ENCODE results near the gene ZNF587B.
"Not testable (repeated sequence)": the region's sequence is repeated elsewhere in the genome, so short reads cannot be mapped to it uniquely, and the experiment has no call there.

Gene ZNF587B

GRCh38 chr19:57818378-57818777 is 11.7 kb upstream of the ZNF587B start:
- in situ Hi-C loops (cut with MboI; ENCODE audit: low sequenced_read_pairs), result no loop called here

- in situ Hi-C loops (cut with MboI; ENCODE audit: low sequenced_read_pairs), result no loop called here
Measured at GRCh38 chr19:57819475-57820148, 10.5 kb upstream of the ZNF587B start.

GRCh38 chr19:57820599-57820998 is 9.5 kb upstream of the ZNF587B start:
- in situ Hi-C loops (cut with MboI; ENCODE audit: low sequenced_read_pairs), result no loop called here

- in situ Hi-C loops (cut with MboI; ENCODE audit: low sequenced_read_pairs), result not testable (repeated sequence)
Measured at GRCh38 chr19:57821095-57821494, 9.0 kb upstream of the ZNF587B start.

- in situ Hi-C loops (cut with MboI; ENCODE audit: low sequenced_read_pairs), result not testable (repeated sequence)
Measured at GRCh38 chr19:57821501-57821900, 8.6 kb upstream of the ZNF587B start.

GRCh38 chr19:57823155-57823554 is 6.9 kb upstream of the ZNF587B start:
- in situ Hi-C loops (cut with MboI; ENCODE audit: low sequenced_read_pairs), result not testable (repeated sequence)

GRCh38 chr19:57823608-57824007 is 6.5 kb upstream of the ZNF587B start:
- in situ Hi-C loops (cut with MboI; ENCODE audit: low sequenced_read_pairs), result not testable (repeated sequence)

- in situ Hi-C loops (cut with MboI; ENCODE audit: low sequenced_read_pairs), result no loop called here
Measured at GRCh38 chr19:57825511-57825910, 4.6 kb upstream of the ZNF587B start.

- in situ Hi-C loops (cut with MboI; ENCODE audit: low sequenced_read_pairs), result no loop called here
Measured at GRCh38 chr19:57829316-57829715, 783 bp upstream of the ZNF587B start.

GRCh38 chr19:57836991-57837390 is 6.9 kb downstream of the ZNF587B start:
- in situ Hi-C loops (cut with MboI; ENCODE audit: low sequenced_read_pairs), result not testable (repeated sequence)

GRCh38 chr19:57838622-57839191 is 8.6 kb downstream of the ZNF587B start:
- in situ Hi-C loops (cut with MboI; ENCODE audit: low sequenced_read_pairs), result not testable (repeated sequence)

- in situ Hi-C loops (cut with MboI; ENCODE audit: low sequenced_read_pairs), result no loop called here
Measured at GRCh38 chr19:57841122-57841763, 11.1 kb downstream of the ZNF587B start.

- in situ Hi-C loops (cut with MboI; ENCODE audit: low sequenced_read_pairs), result not testable (repeated sequence)
Measured at GRCh38 chr19:57847164-57847563, 17.1 kb downstream of the ZNF587B start.

- in situ Hi-C loops (cut with MboI; ENCODE audit: low sequenced_read_pairs), result not testable (repeated sequence)
Measured at GRCh38 chr19:57849162-57849665, 19.1 kb downstream of the ZNF587B start.

GRCh38 chr19:57849666-57850473 is 19.8 kb downstream of the ZNF587B start, which contains the start of gene ZNF587:
TSS of gene ZNF587 (plus strand) at chr19:57849859. CDS start at chr19:57850039, 180 bp downstream.
- in situ Hi-C loops (cut with MboI; ENCODE audit: low sequenced_read_pairs), result not testable (repeated sequence)

- in situ Hi-C loops (cut with MboI; ENCODE audit: low sequenced_read_pairs), result no loop called here
Measured at GRCh38 chr19:57850553-57851017, 20.5 kb downstream of the ZNF587B start.

- in situ Hi-C loops (cut with MboI; ENCODE audit: low sequenced_read_pairs), result not testable (repeated sequence)
Measured at GRCh38 chr19:57851812-57852603, 21.9 kb downstream of the ZNF587B start.

GRCh38 chr19:57854117-57854516 is 24.0 kb downstream of the ZNF587B start:
- in situ Hi-C loops (cut with MboI; ENCODE audit: low sequenced_read_pairs), result not testable (repeated sequence)

- in situ Hi-C loops (cut with MboI; ENCODE audit: low sequenced_read_pairs), result not testable (repeated sequence)
Measured at GRCh38 chr19:57862351-57862750, 32.3 kb downstream of the ZNF587B start.

- in situ Hi-C loops (cut with MboI; ENCODE audit: low sequenced_read_pairs), result no loop called here
Measured at GRCh38 chr19:57867868-57868492, 37.9 kb downstream of the ZNF587B start.

All from HL-60/S4 treated with retinoic acid at 250 ng/mL for 4 days and 3 days (cell line).